HepG2 (cell line): ENCODE data around the gene FGFR3. TPM values are rescaled to one million over a fixed set of nuclear protein-coding genes. Genes with fewer than 3 reads are reported as not detected.

ENCODE experiments used
- ARNT2 ChIP-seq: sonication (generic); formaldehyde crosslinking; IDR thresholded peaks from 2 replicates; pipeline ENCODE4 v1.8.0; 2022; ENCODE audit warnings: mild to moderate bottlenecking, low read depth, missing genetic modification reagents, moderate library complexity
- DNMT3B ChIP-seq: conservative IDR thresholded peaks from 2 replicates; pipeline ENCODE4 v1.6.1; 2016; ENCODE audit warnings: missing biosample characterization, control low read depth
- KDM2A ChIP-seq: sonication (generic); formaldehyde crosslinking; IDR thresholded peaks from 2 replicates; pipeline ENCODE4 v1.4.0; 2020; ENCODE audit warnings: low read depth, missing genetic modification reagents, borderline replicate concordance
- NCOA2 ChIP-seq: sonication (generic); formaldehyde crosslinking; IDR thresholded peaks from 2 replicates; pipeline ENCODE4 v1.8.0; 2022; ENCODE audit warnings: inconsistent platforms
- NR2F6 ChIP-seq, 2 experiments: IDR thresholded peaks; 2 replicates each; pipeline ENCODE4 v1.6.1; 2016; ENCODE audit warnings: antibody characterized with exemption in 1 of 2, mild to moderate bottlenecking in 1 of 2
- SALL1 ChIP-seq: sonication (generic); formaldehyde crosslinking; IDR thresholded peaks from 2 replicates; pipeline ENCODE4 v1.8.0; 2022; ENCODE audit warnings: mild to moderate bottlenecking, missing genetic modification reagents
- TMF1 ChIP-seq: sonication (generic); formaldehyde crosslinking; IDR thresholded peaks from 2 replicates; pipeline ENCODE4 v1.8.1; 2022; ENCODE audit warnings: low read depth, missing genetic modification reagents
- ZBTB21 ChIP-seq: sonication (generic); formaldehyde crosslinking; IDR thresholded peaks from 2 replicates; pipeline ENCODE4 v1.4.0; 2020; ENCODE audit warnings: missing genetic modification reagents
- ZNF569 ChIP-seq: sonication (generic); formaldehyde crosslinking; IDR thresholded peaks from 2 replicates; pipeline ENCODE4 v1.5.0; 2020; ENCODE audit warnings: mild to moderate bottlenecking, missing genetic modification reagents, moderate library complexity, borderline replicate concordance
- ZNF670 ChIP-seq: sonication (generic); formaldehyde crosslinking; IDR thresholded peaks from 2 replicates; pipeline ENCODE4 v1.8.0; 2022; ENCODE audit warnings: mild to moderate bottlenecking, missing genetic modification reagents, borderline replicate concordance
- ZSCAN20 ChIP-seq: sonication (generic); formaldehyde crosslinking; IDR thresholded peaks from 2 replicates; pipeline ENCODE4 v1.4.0; 2020; ENCODE audit warnings: missing genetic modification reagents, mild to moderate bottlenecking, borderline replicate concordance
- ZSCAN25 ChIP-seq: sonication (generic); formaldehyde crosslinking; IDR thresholded peaks from 2 replicates; pipeline ENCODE4 v1.8.0; 2022; ENCODE audit warnings: mild to moderate bottlenecking, missing genetic modification reagents
- polyA plus RNA-seq, 8 experiments: library from polyadenylated mRNA; depleted of rRNA in 3 of 8; stranded (reverse) in 7 of 8; unstranded in 1 of 8; fragments of >200 nt; fragmentation: Illumina TruSeq in 4 of 8; extraction: Trizol in 4 of 8; gene quantifications; 2 replicates each; pipeline versions ENCODE4 v1.2.1 to v1.2.3, GENCODE V29; 2011 to 2016; ENCODE audit warnings: low read depth in 4 of 8, missing spikeins in 1 of 8, mixed read lengths in 1 of 8; ENCODE audit not compliant: insufficient read depth in 1 of 8
- total RNA-seq, 5 experiments: library from RNA; depleted of rRNA; stranded (reverse); fragments of >200 nt; fragmentation: Illumina TruSeq; extraction: Trizol; gene quantifications; 2 replicates each; pipeline ENCODE4 v1.2.3, GENCODE V29; 2016; ENCODE audit warnings: low read depth in 1 of 5
- TF ChIP-seq, protein P1 (sequence below): sonication (generic); formaldehyde crosslinking; IDR thresholded peaks from 2 replicates; pipeline ENCODE4 v1.5.0; 2020; ENCODE audit warnings: missing genetic modification reagents
- TF ChIP-seq, protein P2 (sequence below), 2 experiments: fragments of 450-650 bp in 1 of 2; sonication (generic) in 1 of 2; formaldehyde crosslinking in 1 of 2; IDR thresholded peaks; 2 replicates each; pipeline versions ENCODE4 v1.6.1 to v1.8.0; 2016 to 2022; ENCODE audit warnings: antibody characterized with exemption in 1 of 2, mild to moderate bottlenecking in 1 of 2, missing genetic modification reagents in 1 of 2
- TF ChIP-seq, protein P3 (sequence below): sonication (generic); formaldehyde crosslinking; IDR thresholded peaks from 2 replicates; pipeline ENCODE4 v1.4.0; 2020; ENCODE audit warnings: missing genetic modification reagents, borderline replicate concordance

Gene FGFR3
- total and polyA plus RNA-seq, 2 of the 13 experiments (the other 11 are each of a cell fraction or from before 2014, with no cell fraction given), result 103 to 109 TPM

DNA sequence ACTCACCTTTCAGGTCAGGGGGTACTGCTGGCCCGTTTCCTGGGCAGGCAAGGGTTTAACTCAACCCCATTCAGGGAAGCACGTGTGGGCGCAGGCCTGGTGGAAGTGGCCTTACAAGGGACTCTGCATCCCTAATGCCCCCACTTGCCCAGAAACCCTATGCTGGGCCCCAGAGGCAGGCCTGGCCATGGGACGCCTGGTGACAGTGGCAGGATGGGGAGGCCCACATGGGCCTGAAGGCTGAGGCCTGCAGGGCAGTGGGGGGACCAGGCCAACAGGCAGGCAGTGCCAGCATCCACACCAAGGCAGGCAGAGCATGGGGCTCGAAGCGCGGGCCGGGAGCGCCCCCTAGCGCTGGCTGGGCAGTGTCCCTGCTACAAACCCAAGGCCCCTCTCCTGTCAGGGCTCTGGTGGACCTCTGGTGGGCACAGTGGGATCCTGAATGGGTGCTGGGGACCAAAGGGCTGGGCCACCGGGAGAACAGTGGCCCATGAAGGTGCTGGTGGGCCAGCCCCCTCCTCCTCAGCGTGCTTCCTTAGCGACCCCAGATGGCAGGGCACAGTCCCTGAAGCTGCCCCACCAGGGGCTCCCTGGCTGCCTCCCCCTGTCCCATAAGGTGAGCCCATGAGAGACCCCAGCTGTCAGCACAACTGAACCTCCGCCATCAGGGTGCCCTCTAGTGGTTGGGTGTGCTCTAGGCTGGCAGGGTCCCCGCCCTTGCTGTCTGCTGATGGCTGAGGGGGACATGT is 16.8 kb downstream of the FGFR3 start (continued):
- peak; percentile 32; the same call in 1 of the 2 replicates for TF ChIP-seq NCOA2 (CRISPR knock-in tag)
- TF ChIP-seq ZBTB21 (CRISPR knock-in tag), result no peak
- TF ChIP-seq, protein P1, sequence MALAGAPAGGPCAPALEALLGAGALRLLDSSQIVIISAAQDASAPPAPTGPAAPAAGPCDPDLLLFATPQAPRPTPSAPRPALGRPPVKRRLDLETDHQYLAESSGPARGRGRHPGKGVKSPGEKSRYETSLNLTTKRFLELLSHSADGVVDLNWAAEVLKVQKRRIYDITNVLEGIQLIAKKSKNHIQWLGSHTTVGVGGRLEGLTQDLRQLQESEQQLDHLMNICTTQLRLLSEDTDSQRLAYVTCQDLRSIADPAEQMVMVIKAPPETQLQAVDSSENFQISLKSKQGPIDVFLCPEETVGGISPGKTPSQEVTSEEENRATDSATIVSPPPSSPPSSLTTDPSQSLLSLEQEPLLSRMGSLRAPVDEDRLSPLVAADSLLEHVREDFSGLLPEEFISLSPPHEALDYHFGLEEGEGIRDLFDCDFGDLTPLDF, result no peak
- no peak for TF ChIP-seq ZNF569 (CRISPR knock-in tag)
- TF ChIP-seq ZNF670, result no peak
- no peak for TF ChIP-seq NR2F6 (IDR thresholded peaks at IDR 0.05)
- TF ChIP-seq NR2F6 (CRISPR knock-in tag; IDR thresholded peaks at IDR 0.05), result peak; percentile 14; the same call in 1 of the 2 replicates
- TF ChIP-seq, protein P2, sequence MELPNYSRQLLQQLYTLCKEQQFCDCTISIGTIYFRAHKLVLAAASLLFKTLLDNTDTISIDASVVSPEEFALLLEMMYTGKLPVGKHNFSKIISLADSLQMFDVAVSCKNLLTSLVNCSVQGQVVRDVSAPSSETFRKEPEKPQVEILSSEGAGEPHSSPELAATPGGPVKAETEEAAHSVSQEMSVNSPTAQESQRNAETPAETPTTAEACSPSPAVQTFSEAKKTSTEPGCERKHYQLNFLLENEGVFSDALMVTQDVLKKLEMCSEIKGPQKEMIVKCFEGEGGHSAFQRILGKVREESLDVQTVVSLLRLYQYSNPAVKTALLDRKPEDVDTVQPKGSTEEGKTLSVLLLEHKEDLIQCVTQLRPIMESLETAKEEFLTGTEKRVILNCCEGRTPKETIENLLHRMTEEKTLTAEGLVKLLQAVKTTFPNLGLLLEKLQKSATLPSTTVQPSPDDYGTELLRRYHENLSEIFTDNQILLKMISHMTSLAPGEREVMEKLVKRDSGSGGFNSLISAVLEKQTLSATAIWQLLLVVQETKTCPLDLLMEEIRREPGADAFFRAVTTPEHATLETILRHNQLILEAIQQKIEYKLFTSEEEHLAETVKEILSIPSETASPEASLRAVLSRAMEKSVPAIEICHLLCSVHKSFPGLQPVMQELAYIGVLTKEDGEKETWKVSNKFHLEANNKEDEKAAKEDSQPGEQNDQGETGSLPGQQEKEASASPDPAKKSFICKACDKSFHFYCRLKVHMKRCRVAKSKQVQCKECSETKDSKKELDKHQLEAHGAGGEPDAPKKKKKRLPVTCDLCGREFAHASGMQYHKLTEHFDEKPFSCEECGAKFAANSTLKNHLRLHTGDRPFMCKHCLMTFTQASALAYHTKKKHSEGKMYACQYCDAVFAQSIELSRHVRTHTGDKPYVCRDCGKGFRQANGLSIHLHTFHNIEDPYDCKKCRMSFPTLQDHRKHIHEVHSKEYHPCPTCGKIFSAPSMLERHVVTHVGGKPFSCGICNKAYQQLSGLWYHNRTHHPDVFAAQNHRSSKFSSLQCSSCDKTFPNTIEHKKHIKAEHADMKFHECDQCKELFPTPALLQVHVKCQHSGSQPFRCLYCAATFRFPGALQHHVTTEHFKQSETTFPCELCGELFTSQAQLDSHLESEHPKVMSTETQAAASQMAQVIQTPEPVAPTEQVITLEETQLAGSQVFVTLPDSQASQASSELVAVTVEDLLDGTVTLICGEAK (IDR thresholded peaks at IDR 0.05), result no peak
- TF ChIP-seq, protein P2 (CRISPR knock-in tag; IDR thresholded peaks at IDR 0.05), result 0 out of 2 replicates have a peak, but pooled peaks have one; percentile 3
- peak; percentile 91 for TF ChIP-seq KDM2A (CRISPR knock-in tag)
- no peak for TF ChIP-seq DNMT3B (CRISPR knock-in tag)
- TF ChIP-seq TMF1, result 0 out of 2 replicates have a peak, but pooled peaks have one; percentile 46
- TF ChIP-seq, protein P3, sequence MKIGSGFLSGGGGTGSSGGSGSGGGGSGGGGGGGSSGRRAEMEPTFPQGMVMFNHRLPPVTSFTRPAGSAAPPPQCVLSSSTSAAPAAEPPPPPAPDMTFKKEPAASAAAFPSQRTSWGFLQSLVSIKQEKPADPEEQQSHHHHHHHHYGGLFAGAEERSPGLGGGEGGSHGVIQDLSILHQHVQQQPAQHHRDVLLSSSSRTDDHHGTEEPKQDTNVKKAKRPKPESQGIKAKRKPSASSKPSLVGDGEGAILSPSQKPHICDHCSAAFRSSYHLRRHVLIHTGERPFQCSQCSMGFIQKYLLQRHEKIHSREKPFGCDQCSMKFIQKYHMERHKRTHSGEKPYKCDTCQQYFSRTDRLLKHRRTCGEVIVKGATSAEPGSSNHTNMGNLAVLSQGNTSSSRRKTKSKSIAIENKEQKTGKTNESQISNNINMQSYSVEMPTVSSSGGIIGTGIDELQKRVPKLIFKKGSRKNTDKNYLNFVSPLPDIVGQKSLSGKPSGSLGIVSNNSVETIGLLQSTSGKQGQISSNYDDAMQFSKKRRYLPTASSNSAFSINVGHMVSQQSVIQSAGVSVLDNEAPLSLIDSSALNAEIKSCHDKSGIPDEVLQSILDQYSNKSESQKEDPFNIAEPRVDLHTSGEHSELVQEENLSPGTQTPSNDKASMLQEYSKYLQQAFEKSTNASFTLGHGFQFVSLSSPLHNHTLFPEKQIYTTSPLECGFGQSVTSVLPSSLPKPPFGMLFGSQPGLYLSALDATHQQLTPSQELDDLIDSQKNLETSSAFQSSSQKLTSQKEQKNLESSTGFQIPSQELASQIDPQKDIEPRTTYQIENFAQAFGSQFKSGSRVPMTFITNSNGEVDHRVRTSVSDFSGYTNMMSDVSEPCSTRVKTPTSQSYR (CRISPR knock-in tag), result peak; percentile 8; the same call in 1 of the 2 replicates
- peak; percentile 83 for TF ChIP-seq SALL1 (CRISPR knock-in tag)
- no peak for TF ChIP-seq ZSCAN20 (CRISPR knock-in tag)
- TF ChIP-seq ZSCAN25 (CRISPR knock-in tag), result peak; percentile 87
- TF ChIP-seq ARNT2, result peak; percentile 71; the same call in 1 of the 2 replicates
